Stimulated activated CD4-positive, alpha-beta T cell treated with anti-CD3 and anti-CD28 coated beads, Interleukin-4, amount 100 ng/mL, for 1 hour (primary cell): Measurements from ENCODE around the gene HOXA7.

Experiments
- DNase-seq: peaks from one replicate; pipeline ENCODE4 v3.0.0-alpha.2; 2020

The HOXA7 gene

GRCh38 chr7:27170426-27171324 is 14.2 kb upstream of the HOXA7 start:
- DNase-seq: no peak

- no peak for DNase-seq
Measured at GRCh38 chr7:27169658-27170425, 13.4 kb upstream of the HOXA7 start.

- no peak for DNase-seq
Measured at GRCh38 chr7:27168265-27168947, 11.9 kb upstream of the HOXA7 start.

GRCh38 chr7:27167916-27168264 is 11.4 kb upstream of the HOXA7 start:
- DNase-seq: no peak

GRCh38 chr7:27166531-27167505 is 10.3 kb upstream of the HOXA7 start:
- DNase-seq: no peak

- no peak for DNase-seq
Measured at GRCh38 chr7:27165996-27166530, 9.6 kb upstream of the HOXA7 start.

GRCh38 chr7:27165089-27165995 is 8.9 kb upstream of the HOXA7 start, which contains the start of gene HOXA9:
HOXA9 (minus strand) TSS chr7:27165537; CDS start chr7:27165457, 80 bp downstream.
- DNase-seq: no peak

- no peak for DNase-seq
Measured at GRCh38 chr7:27164367-27165088, 8.1 kb upstream of the HOXA7 start.

- no peak for DNase-seq
Measured at GRCh38 chr7:27164045-27164366, 7.5 kb upstream of the HOXA7 start.

- no peak for DNase-seq
Measured at GRCh38 chr7:27163288-27164044, 7.0 kb upstream of the HOXA7 start.

GRCh38 chr7:27162561-27163287 is 6.2 kb upstream of the HOXA7 start:
- DNase-seq: no peak

- no peak for DNase-seq
Measured at GRCh38 chr7:27161721-27162560, 5.5 kb upstream of the HOXA7 start.

GRCh38 chr7:27161214-27161720 is 4.8 kb upstream of the HOXA7 start:
- no peak for DNase-seq

- DNase-seq: peak; percentile 89
Measured at GRCh38 chr7:27160546-27161213, 4.2 kb upstream of the HOXA7 start.

GRCh38 chr7:27160145-27160545 is 3.7 kb upstream of the HOXA7 start:
- no peak for DNase-seq

GRCh38 chr7:27159266-27160144 is 3.0 kb upstream of the HOXA7 start:
- no peak for DNase-seq
